Ureter (tissue), 1 donor: Measurements from ENCODE around the gene ACSL6. TPM values are rescaled to one million over a fixed set of nuclear protein-coding genes. Genes with fewer than 3 reads are reported as not detected.

Source experiments
- DNase-seq: peaks from one replicate; pipeline ENCODE4 v3.0.0-alpha.2; 2020; ENCODE audit warnings: low spot score
- total RNA-seq: library from RNA; stranded (reverse); gene quantifications from one replicate; pipeline ENCODE4 v1.2.4, GENCODE V29; 2023
- donor health status: DM: yes; HTN: yes; CAD: no.

The ACSL6 gene
- total RNA-seq, 1 donor from 2014 or later: 0.81 TPM

DNA sequence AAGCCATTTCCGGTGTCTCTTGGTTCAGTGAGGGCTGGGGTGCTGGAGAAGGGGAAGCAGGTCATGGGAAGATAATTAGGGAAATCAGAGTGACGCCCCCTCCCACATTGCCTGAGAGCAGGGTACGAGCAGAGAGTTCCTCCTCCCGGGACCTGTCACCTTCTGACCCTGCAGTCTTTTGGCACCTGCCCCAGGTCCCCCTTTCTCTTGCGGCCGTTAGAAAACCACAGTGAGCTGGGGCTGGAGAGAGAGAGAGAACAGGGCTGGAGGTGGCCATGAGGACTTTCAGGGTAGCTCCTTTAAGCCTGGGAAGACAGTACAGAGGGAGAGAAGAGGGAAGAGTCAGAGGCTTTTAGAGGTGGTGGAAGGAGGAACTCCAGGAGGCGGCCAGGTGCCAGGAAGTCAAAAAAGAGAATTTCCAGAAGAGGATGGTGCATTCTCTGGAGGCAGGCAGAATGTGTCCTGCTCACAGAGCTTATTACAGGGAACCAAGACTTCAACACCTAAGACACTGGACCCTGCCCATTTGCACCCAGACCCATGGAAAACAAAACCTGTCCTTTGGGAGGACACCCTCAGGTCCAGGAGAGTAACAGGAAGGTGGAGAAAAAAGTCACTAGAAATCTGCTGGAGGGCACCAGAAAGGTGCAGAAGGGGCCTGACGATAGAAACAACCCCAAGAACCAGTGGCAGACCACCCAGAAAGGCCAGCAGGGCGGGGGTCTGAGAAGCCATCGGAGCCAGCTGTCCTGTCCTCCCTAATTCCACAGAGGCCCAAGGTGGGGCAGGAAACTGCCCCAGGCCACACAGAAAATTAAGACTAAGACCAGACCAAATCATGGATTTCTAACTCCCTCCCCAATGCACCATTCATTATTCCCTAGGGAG lies 6.5 kb upstream of the ACSL6 start:
- peak; percentile 35 for DNase-seq

DNA sequence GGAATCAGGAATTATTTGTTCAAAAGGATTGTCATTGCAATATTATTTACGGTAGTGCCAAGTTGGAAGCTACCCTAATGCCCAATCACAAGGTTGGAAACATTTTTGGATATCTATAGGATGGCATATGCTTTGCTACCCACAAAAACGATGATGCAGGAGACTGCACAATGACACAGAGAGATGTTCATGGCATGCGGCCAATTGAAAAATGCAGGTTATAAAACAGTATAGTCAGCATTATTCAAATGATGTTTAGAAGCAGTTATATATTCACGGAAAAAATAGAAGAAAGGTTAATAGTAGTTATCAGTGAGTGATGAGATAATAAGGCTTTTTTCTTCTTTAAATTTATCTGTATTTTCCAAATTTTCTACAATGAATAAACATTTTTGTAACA lies 5.9 kb upstream of the ACSL6 start:
- DNase-seq: no peak

DNA sequence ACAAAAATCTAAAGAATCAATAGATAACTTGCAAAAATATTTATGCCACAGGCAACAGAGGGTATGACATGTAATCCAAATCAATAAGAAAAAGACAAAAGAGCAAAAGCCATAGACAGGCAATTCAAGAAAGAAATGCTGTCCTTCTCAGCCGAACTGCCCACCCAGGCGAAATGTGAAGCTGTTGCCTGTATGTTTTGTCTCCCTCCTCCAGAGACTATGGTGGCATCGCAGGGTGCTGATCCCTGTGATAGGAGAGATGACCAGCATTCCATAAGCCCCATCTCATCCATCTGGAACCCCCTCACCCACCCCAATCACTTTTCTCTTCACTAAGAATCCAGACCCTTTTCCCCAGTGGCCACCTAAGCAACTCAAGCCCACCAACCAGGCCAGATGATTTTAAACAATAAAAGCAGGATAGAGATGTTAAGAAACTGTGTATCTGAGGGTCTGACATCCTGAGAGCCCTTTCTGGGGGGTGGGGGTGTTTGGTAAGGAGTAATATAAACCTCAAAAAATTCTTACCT lies 5.3 kb upstream of the ACSL6 start:
- DNase-seq: no peak

DNA sequence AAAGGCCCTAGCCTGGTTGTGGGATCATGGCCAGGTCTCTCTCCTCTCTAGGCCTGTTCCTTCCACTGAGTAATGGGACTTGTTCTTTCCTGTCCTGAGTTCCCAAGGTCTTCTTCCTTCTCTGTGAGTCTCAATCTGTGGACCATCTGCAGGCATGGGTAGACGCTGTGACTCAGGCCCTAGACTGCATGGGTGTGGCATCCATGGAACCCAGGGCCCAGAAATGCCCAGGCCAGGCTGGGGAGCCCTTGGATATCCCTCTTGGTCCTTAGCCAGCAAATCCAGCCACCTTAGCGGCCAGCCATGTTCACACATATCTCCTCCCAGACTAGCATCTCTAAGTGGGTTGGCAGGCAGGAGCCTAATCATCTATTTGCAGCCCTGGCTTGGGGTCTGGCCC lies 2.3 kb upstream of the ACSL6 start:
- no peak for DNase-seq

DNA sequence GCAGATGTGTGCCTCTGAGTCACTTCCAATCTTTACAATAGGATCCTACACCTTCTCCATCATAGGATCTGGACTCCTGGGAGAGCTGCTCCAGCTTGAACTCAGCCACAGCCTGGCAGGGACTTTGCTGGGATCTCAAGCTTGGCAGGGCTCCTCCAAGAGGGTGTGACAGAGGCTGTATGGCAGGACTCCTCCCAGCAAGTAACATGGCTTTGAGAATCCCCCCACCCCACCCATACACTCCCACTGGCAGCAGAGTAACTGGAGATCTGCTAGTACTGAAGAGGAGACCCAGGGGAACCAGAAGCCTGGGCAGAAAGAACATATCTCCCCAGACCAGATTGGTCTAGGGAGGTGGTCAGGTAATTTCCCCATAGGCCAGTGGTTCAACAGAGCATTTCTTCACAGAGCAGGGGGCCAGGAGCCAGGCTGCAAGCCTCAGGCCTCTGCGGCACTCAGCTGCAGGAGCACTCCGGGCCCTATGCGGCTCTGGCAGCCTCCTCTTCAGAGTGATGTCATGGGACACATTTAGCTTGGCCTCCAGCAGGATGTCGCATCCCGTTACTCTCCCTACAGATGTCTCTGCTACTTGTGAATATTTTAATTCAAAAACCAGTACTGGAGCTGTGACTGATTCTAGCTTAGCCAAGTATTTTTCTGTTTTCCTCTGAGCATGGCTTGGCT lies 1.7 kb upstream of the ACSL6 start:
- peak; percentile 27 for DNase-seq

DNA sequence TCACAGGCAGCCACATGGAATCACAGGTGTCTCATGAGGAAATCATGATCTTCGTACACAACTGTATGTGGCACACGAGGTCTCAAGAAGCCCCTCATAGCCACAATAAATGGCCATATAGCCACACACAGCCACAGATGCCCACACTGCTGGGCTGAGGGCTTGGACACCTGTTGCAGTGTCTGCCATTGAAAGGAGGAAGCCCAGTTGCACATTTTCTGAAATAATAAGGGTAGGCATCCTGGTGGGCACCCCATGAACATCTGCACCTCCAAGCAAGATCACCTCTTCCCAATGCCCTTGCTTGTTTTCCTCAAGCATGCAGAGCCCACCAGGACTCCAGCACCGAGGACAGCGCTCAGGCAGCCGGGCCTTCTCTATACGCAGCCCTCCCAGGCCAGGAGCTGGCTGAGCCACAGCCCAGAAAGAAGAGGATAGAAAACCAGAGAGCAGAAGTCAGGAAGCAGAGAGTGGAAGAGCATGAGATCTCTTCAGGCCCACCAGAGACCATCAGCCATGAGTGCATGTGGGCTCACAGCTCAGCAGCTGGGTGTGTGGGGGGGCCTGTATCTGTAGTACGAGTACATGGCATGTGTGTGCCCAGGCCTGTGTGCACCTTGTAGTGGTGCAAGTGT lies 1.0 kb upstream of the ACSL6 start:
- DNase-seq: peak; percentile 51

DNA sequence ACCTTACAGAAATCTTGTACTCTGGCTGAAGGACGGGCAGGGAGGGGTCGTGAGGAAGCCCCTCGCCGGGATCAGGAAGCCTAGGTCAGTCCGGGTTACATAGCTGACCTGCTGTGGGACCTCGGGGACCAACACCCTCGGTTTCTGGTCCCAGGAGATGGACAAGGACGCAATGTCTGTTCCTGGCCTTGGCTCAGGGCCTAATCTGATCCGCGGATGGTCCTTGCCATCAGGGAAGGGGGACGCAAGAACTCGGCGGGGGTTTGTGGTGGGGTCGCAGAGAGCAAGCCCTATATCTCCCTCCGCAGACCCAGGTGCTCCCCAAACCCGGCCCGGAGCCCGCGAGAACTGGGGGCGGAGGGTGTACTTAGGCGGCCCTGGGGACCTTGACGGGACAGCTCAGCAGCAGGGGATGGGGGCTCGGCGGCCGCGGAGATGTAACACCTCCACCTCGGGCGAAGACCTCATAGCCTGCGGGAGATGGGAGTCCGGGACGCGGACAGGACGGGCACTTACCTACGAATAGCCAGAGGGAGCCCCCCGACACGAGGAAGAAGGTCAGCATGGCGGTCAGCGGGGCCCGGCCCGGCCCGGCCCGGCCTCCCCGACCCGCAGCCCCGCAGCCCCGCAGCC lies 353 bp downstream of the ACSL6 start:
- DNase-seq: no peak

DNA sequence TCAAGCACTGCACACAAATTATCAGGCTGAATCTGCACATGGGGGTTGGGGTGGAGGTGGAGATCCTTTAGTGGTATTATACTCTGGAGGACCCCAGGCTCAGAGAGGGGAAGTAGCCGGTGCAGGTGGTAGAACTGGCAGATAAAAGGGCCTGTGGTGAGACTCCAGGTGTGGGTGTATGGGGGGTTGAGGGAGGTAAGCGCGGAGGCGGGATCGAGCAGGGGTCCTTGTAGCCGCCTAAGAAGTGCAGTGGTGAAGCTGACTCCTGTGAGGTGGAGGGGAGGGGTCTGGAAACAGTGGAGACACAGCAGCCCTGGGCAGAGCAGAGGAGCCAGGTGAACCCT lies 841 bp downstream of the ACSL6 start:
- no peak for DNase-seq

DNA sequence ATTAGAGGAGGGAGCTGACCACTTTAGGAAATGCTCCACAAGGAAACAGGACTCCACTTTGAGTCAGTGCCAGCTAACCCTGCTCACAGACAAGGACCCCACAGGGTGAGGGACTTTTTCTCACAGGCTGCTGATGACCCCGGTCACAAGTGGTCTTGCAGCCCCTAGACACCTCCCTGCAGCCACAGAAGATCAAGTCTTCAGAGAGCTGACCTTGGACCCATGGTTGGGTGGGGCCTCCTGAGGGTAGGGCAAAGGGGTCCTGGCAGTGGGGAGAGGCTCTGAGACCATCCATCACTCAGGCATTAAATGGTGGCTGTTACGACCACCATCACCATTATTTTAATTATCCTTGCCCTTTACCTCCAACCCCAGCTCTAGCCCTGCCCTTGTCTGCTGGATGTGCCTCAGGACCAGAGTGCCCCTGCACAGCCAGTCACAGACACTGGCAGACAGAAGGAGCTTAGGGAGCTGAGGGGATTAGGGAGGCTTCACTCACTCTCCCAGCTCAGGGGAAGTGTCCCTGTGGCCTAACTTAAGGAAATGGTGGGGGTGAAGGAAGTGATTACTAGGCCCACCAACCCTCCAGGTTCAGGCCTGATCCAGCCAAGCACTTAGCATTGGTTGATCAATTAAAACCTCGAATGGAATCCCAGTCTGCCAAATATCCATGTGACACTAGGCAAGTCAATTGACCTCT lies 1.6 kb downstream of the ACSL6 start:
- DNase-seq: no peak

DNA sequence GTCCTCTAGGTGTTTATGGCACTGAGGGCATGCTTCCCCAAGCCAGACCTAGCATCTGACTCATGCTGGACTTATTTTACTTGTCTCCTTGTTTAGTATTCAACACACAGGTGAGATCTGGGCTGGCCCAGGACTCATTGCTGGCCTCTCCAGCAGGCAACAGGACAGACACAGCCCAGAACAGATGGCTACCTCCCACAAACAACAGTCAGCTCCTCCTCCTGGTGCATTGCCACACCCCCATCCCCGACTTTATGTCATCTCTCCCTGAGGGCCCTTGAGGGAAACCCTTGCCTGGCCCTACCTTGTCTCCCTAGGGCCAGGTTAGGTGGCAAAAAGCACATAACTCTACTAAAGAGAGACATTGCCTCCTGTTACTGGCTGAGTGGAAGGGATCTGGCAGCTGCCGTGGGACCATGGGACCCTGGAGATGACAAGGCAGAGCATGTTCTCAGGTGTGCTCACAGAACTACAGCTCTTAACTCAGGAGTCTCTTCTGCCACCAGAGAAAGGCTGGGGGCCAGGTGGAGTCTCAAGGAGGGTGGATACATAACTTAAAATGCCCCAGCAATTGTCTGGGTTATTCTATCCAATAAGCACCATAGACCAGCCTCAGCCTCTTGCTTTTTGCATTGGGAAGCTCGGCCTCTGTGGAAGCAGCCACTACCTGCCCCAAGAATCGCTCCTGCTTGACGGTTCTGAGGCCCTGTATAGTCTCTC lies 2.3 kb downstream of the ACSL6 start:
- no peak for DNase-seq

DNA sequence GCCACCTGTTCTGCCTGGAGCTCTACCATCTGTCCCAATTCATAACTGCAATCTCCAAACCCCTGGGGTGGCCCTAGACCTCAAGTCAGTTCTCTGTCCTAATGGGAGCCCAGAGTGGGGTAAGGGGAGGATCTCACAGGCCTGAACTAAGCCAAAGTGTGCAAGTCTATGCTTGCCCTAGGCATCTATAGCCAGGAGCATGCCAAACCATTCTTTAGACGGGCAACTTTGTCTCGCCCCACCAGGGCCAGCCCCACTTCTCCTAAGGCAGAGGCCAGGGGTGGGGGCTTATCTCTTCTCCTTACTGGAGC lies 3.3 kb downstream of the ACSL6 start:
- no peak for DNase-seq

DNA sequence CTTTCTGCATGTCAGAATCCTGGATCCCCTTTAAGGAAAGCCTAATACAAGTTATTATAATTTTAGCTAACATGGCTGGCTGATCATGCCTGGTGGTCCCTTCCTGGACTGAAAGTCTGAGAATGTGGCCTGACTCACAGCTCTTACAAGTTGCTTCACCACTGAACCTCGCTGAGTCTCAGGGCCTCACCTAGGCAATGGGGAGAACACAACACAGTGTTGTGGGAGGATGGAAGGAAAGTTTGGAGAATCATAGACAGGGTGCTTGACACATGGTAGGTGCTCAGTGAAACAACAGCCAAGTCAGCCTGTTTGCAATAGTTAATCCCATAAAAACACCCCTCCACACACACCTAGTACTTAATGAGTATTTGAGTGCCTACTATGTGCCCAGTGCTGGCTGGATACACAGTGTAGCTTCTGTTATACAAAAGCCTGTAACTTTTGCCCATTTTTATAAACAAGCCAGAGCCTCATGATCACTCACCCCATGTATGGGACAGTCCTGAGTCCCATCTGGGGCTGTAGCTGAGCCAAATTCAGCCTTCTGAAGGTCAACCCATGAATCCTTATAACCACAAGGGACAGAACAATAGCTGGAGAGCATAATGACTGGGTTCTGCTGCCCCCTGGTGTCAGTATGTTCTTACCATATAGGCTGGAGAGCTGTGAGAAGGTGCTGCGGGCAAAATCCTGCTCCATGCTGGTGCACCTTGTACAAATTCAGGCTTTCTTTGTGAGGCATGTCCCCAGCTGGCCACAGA lies 3.9 kb downstream of the ACSL6 start:
- DNase-seq: peak; percentile 77

DNA sequence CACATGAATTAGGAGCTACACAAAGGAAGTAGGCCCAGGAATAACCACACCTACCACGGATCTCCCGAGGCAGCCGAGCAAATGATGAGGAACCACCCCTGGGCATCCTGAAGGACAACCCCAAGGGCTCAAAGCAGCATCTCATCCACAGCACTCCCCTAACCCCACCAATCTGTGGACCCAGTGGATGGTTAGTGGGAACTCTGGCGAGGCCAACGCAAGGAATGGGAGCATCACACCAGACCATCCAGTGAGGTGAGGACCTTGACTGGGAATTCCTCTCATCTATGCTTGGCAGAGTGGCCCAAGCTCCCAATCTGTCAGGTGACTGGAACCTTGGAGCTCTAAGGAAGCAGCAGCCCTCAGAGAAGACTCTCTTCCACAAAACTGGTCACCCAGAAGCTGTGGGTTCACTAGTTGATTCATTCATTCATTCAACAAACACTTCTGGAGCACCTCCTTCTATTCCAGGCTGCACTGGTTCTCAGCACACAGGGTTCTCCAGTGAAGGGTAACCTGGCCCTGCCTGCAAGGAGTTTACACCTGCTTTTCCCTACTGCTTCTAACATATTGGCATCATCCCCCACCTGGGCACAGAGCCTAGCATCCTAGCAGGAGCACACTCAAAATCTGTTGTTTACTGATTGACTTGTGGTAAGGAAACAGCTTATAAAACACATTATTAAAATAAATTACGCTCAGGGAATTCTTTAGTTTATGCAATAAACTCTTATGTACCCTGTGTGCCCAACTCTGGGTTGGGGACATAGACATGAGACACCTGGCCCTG lies 4.9 kb downstream of the ACSL6 start:
- no peak for DNase-seq

DNA sequence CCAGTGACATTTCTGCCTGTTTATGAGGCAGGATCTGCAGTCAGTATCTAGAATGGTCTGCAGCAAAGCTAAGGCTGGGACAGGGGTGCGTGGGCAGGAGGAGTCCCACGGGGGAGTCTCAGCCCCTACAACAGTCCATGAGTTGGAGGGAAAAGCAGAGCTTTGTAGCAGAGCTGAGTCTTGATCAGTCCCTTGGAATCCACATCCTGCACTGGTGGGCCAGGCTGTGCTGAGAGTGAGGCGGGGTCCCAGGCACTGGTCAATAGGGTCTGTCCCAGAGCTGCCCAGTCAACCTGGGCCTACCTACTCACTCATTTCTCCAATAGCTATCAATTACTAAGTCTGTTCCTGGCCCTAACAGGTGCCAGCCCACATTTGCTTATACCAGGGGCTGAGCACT lies 5.9 kb downstream of the ACSL6 start:
- no peak for DNase-seq

DNA sequence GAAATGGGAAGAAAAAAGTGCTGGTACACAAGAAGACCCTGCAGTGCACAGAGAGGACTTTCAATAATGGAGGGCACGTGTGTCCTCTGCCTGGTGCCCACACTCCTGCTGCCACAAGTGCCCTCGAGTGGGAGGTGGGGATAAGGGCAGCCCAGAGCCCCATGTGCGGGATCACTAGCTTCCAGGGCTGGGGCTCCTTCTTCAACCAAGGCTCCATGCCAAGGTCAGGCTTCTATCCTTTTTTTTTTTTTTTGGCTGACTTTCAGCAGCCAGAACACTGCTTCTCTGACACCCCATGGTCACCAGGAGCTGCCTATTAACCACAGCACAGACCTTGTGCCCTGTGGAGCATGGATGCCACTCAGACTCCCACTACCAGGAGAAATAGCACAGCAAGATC lies 7.5 kb downstream of the ACSL6 start:
- no peak for DNase-seq

DNA sequence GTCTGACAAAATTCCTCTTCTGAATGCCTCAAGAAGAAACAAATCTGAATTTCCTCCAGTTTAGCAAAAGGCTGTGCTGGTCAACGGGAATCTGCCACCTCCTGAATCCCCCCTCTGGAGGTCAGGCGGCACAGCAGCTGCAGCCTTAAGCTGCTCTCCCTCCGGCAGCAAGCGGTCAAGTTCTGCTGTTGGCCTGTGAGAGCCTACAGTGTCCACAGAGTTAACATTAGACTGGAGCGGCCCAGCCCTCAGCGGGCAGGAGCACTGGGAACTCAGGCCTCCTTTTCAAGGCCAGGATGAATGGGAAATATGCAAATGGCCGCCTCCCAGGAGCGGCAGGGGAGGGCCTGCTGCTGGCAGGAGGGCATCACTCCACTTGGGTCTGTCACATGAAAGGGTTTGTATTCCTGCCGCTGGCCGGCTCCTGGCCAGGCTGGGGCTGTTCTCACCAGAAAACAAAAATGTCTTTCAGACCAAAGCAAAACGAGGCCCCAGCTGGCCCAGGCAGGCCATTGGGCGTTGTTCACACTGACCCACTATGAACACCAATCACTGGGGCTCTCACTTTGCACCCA lies 8.2 kb downstream of the ACSL6 start:
- DNase-seq: no peak

DNA sequence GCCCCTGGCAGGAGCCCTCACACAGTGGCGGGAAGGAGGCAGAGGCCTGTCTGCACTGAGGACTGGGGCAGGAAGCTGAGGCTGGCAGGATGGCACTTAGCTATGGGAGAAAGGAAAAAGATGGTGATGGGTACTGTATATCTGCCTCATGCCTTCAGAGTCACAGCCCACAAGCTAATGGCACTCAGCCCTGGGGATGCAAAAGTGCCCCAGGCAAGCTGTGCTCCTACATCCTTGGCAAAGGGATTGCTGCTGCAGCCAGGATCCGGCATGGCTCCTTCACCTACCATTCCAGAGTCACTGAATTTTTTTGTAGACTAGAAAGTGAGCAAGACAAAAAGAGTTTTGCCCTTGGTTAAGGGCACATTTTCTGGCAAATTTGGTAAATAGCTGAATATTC lies 8.7 kb downstream of the ACSL6 start:
- DNase-seq: no peak

DNA sequence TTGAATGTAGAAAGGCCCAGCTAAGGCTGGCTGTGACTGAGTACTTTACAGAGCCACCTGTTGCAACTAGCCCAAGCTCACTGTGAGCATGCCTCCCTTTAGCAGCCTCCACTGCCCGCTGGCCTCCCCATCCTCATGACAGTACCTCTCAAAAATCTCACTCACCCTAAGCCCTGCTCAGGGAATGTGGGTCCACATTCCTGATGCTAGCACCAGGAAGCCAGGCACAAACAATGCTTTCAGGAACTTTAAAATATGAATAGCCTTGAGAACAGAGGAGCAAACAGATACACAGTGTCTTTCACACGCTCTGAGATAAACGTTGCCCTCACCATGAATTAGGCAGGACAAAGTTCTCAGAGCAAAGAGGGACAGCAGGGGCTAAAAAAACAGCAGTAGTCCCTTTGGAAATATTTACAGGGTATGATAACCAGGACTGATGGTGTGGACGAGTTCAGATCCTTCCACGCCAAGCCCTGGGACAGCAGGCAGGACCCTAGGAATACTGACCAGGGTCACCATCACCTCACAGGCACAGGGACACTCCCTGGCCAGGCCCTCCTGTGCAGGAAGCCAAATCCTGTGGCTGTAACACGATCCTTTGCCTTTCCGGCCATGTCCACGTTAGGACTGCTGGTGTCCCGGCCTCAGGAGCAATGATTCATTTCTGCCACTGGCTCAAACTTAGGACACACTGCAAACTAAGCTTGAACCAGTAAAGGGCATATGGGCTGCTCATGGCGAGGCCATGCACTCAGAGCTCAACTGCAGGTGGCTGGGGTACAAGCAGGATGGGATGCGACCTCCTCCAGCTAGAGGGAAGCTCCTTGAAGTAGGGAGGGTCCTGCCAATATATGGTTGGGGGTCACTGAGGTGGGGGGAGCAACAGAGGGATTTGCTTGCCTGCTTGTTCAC lies 9.6 kb downstream of the ACSL6 start:
- no peak for DNase-seq
